WTC11 (cell line): ENCODE measurements around the gene SP140. TPM values are rescaled to one million over a fixed set of nuclear protein-coding genes. Genes with fewer than 3 reads are reported as not detected.

Source experiments
- ATAC-seq: fragments of 200-7000 bp; cut with Tn5 transposase; 2 replicates; pipeline ENCODE4 v1.10.0; 2021; ENCODE audit warnings: mild to moderate bottlenecking, moderate library complexity
- CTCF ChIA-PET: fragments of 300-600 bp; sonication (Branson Sonifier 250); formaldehyde crosslinking; loops from one replicate; lab custom pipeline; 2021; ENCODE audit warnings: antibody characterized with exemption; lab: Charles Lee
- POLR2A ChIA-PET: fragments of 350-600 bp; sonication (Branson Sonifier 250); formaldehyde crosslinking; loops from one replicate; lab custom pipeline; 2021; ENCODE audit warnings: antibody characterized with exemption; lab: Charles Lee
- DNase-seq: peaks from one replicate; pipeline ENCODE4 v3.0.0; 2021; ENCODE audit warnings: low spot score
- H3K27ac Mint-ChIP-seq: 2 replicates; pipeline ENCODE4 v1.8.0; 2021; ENCODE audit warnings: mixed read lengths
- H3K27me3 Mint-ChIP-seq: 2 replicates; pipeline ENCODE4 v1.8.0; 2021; ENCODE audit warnings: low read depth, mild to moderate bottlenecking, moderate library complexity, mixed read lengths
- H3K36me3 Mint-ChIP-seq: 2 replicates; pipeline ENCODE4 v1.8.0; 2021; ENCODE audit warnings: mixed read lengths
- H3K4me1 Mint-ChIP-seq: 2 replicates; pipeline ENCODE4 v1.8.0; 2022; ENCODE audit warnings: mixed read lengths
- H3K4me3 Mint-ChIP-seq: 2 replicates; pipeline ENCODE4 v1.8.0; 2021; ENCODE audit warnings: mild to moderate bottlenecking, moderate library complexity, mixed read lengths
- H3K9me3 Mint-ChIP-seq: 2 replicates; pipeline ENCODE4 v1.8.0; 2021; ENCODE audit warnings: mixed read lengths
- CBFB ChIP-seq: sonication (generic); formaldehyde crosslinking; IDR thresholded peaks from 2 replicates; pipeline ENCODE4 v1.8.1; 2022; ENCODE audit warnings: mild to moderate bottlenecking, low read depth, missing genetic modification reagents
- CREB1 ChIP-seq: sonication (generic); formaldehyde crosslinking; IDR thresholded peaks from 2 replicates; pipeline ENCODE4 v1.8.0; 2023; ENCODE audit warnings: mild to moderate bottlenecking, missing genetic modification reagents
- E2F1 ChIP-seq: sonication (generic); formaldehyde crosslinking; IDR thresholded peaks from 2 replicates; pipeline ENCODE4 v1.8.0; 2022; ENCODE audit warnings: mild to moderate bottlenecking, missing genetic modification reagents
- EMX1 ChIP-seq: fragments of 250-450 bp; sonication (Bioruptor Pico); IDR thresholded peaks from 2 replicates; pipeline ENCODE4 v1.8.0; 2021; ENCODE audit warnings: mild to moderate bottlenecking
- FOXJ3 ChIP-seq: sonication (generic); formaldehyde crosslinking; IDR thresholded peaks from 2 replicates; pipeline ENCODE4 v1.9.0; 2021; ENCODE audit warnings: missing genetic modification reagents, mild to moderate bottlenecking, borderline replicate concordance
- GTF2I ChIP-seq: fragments of 250-450 bp; sonication (Bioruptor Pico); conservative IDR thresholded peaks from 2 replicates; pipeline ENCODE4 v1.4.0; 2021; ENCODE audit warnings: mild to moderate bottlenecking
- JAZF1 ChIP-seq: fragments of 250-450 bp; sonication (Bioruptor Pico); IDR thresholded peaks from 2 replicates; pipeline ENCODE4 v1.9.0; 2021; ENCODE audit warnings: moderate library complexity, mild to moderate bottlenecking, inconsistent platforms
- KAT7 ChIP-seq: sonication (generic); formaldehyde crosslinking; IDR thresholded peaks from 2 replicates; pipeline ENCODE4 v1.8.1; 2023; ENCODE audit warnings: missing genetic modification reagents, mild to moderate bottlenecking, borderline replicate concordance
- MXD4 ChIP-seq: fragments of 250-450 bp; sonication (Bioruptor Pico); IDR thresholded peaks from 2 replicates; pipeline ENCODE4 v1.8.0; 2021; ENCODE audit warnings: mild to moderate bottlenecking, moderate library complexity, borderline replicate concordance
- MYBL2 ChIP-seq: sonication (generic); formaldehyde crosslinking; IDR thresholded peaks from 2 replicates; pipeline ENCODE4 v1.8.1; 2023; ENCODE audit warnings: mild to moderate bottlenecking, moderate library complexity, missing genetic modification reagents
- NFE2L1 ChIP-seq: sonication (generic); formaldehyde crosslinking; IDR thresholded peaks from 2 replicates; pipeline ENCODE4 v1.8.1; 2023; ENCODE audit warnings: missing genetic modification reagents
- NR2C2 ChIP-seq: sonication (generic); formaldehyde crosslinking; IDR thresholded peaks from 2 replicates; pipeline ENCODE4 v1.8.0; 2022; ENCODE audit warnings: mild to moderate bottlenecking, missing genetic modification reagents
- OVOL2 ChIP-seq: fragments of 250-450 bp; sonication (Bioruptor Pico); IDR thresholded peaks from 2 replicates; pipeline ENCODE4 v1.9.0; 2021; ENCODE audit warnings: mild to moderate bottlenecking, borderline replicate concordance
- PRRX2 ChIP-seq: fragments of 250-450 bp; sonication (Bioruptor Pico); IDR thresholded peaks from 2 replicates; pipeline ENCODE4 v1.8.0; 2021; ENCODE audit warnings: mild to moderate bottlenecking
- SMAD3 ChIP-seq: sonication (generic); formaldehyde crosslinking; IDR thresholded peaks from 2 replicates; pipeline ENCODE4 v1.8.0; 2022; ENCODE audit warnings: missing genetic modification reagents, mild to moderate bottlenecking, borderline replicate concordance
- SMAD4 ChIP-seq: sonication (generic); formaldehyde crosslinking; IDR thresholded peaks from 2 replicates; pipeline ENCODE4 v1.8.0; 2022; ENCODE audit warnings: mild to moderate bottlenecking, missing genetic modification reagents
- STAT6 ChIP-seq: sonication (generic); formaldehyde crosslinking; conservative IDR thresholded peaks from 2 replicates; pipeline ENCODE4 v1.8.1; 2023; ENCODE audit warnings: mild to moderate bottlenecking, low read depth, missing genetic modification reagents, moderate library complexity
- ZNF263 ChIP-seq: sonication (generic); formaldehyde crosslinking; IDR thresholded peaks from 2 replicates; pipeline ENCODE4 v1.8.1; 2022; ENCODE audit warnings: low read depth, mild to moderate bottlenecking, moderate library complexity, missing genetic modification reagents
- ZNF512 ChIP-seq: sonication (generic); formaldehyde crosslinking; IDR thresholded peaks from 2 replicates; pipeline ENCODE4 v1.8.1; 2022; ENCODE audit warnings: missing genetic modification reagents, borderline replicate concordance
- ZNF671 ChIP-seq: fragments of 250-450 bp; sonication (Bioruptor Pico); IDR thresholded peaks from 2 replicates; pipeline ENCODE4 v1.8.0; 2021; ENCODE audit warnings: mild to moderate bottlenecking
- total RNA-seq: library from RNA; stranded (reverse); gene quantifications from 3 replicates; pipeline ENCODE4 v1.2.3, GENCODE V29; 2021
- TF ChIP-seq, protein P1 (sequence below): sonication (generic); formaldehyde crosslinking; IDR thresholded peaks from 2 replicates; pipeline ENCODE4 v1.8.1; 2023; ENCODE audit warnings: mild to moderate bottlenecking, missing genetic modification reagents
- TF ChIP-seq, protein P2 (sequence below): fragments of 250-450 bp; sonication (Bioruptor Pico); IDR thresholded peaks from 2 replicates; pipeline ENCODE4 v1.9.0; 2021; ENCODE audit warnings: moderate library complexity, mild to moderate bottlenecking, inconsistent platforms, borderline replicate concordance
- TF ChIP-seq, protein P3 (sequence below): sonication (generic); formaldehyde crosslinking; IDR thresholded peaks from 2 replicates; pipeline ENCODE4 v1.8.1; 2022; ENCODE audit warnings: low read depth, missing genetic modification reagents, borderline replicate concordance
- TF ChIP-seq, protein P4 (sequence below): sonication (generic); formaldehyde crosslinking; conservative IDR thresholded peaks from 2 replicates; pipeline ENCODE4 v1.8.1; 2022; ENCODE audit warnings: mild to moderate bottlenecking, missing genetic modification reagents
- TF ChIP-seq, protein P5 (sequence below): sonication (generic); formaldehyde crosslinking; IDR thresholded peaks from 2 replicates; pipeline ENCODE4 v1.8.1; 2023; ENCODE audit warnings: mild to moderate bottlenecking, missing genetic modification reagents, moderate library complexity

Gene SP140
- total RNA-seq, 1 experiment from 2014 or later, result 0.66 TPM

GRCh38 chr2:230231251-230231650, 5.7 kb downstream of the SP140 start:
- Mint-ChIP-seq H3K36me3 (peaks cover 18% of the 10 kb centered on the region), H3K27ac (no peak overlapping the region), H3K4me1 (peaks cover 14% of the 10 kb centered on the region), H3K27me3 (peaks cover 3% of the 10 kb centered on the region; the same call in 1 of the 2 replicates), H3K9me3 (peaks cover 18% of the 10 kb centered on the region), H3K4me3 (no peak overlapping the region)
- no peak for TF ChIP-seq EMX1 (CRISPR knock-in tag)
- TF ChIP-seq NFE2L1, result no peak
- no peak for TF ChIP-seq JAZF1
- TF ChIP-seq CBFB (CRISPR knock-in tag), result no peak
- TF ChIP-seq PRRX2, result no peak
- TF ChIP-seq, protein P1, sequence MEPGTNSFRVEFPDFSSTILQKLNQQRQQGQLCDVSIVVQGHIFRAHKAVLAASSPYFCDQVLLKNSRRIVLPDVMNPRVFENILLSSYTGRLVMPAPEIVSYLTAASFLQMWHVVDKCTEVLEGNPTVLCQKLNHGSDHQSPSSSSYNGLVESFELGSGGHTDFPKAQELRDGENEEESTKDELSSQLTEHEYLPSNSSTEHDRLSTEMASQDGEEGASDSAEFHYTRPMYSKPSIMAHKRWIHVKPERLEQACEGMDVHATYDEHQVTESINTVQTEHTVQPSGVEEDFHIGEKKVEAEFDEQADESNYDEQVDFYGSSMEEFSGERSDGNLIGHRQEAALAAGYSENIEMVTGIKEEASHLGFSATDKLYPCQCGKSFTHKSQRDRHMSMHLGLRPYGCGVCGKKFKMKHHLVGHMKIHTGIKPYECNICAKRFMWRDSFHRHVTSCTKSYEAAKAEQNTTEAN (CRISPR knock-in tag), result no peak
- TF ChIP-seq, protein P2, sequence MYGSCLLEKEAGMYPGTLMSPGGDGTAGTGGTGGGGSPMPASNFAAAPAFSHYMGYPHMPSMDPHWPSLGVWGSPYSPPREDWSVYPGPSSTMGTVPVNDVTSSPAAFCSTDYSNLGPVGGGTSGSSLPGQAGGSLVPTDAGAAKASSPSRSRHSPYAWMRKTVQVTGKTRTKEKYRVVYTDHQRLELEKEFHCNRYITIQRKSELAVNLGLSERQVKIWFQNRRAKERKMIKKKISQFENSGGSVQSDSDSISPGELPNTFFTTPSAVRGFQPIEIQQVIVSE (CRISPR knock-in tag), result no peak
- TF ChIP-seq KAT7, result no peak
- no peak for TF ChIP-seq MYBL2
- TF ChIP-seq, protein P3, sequence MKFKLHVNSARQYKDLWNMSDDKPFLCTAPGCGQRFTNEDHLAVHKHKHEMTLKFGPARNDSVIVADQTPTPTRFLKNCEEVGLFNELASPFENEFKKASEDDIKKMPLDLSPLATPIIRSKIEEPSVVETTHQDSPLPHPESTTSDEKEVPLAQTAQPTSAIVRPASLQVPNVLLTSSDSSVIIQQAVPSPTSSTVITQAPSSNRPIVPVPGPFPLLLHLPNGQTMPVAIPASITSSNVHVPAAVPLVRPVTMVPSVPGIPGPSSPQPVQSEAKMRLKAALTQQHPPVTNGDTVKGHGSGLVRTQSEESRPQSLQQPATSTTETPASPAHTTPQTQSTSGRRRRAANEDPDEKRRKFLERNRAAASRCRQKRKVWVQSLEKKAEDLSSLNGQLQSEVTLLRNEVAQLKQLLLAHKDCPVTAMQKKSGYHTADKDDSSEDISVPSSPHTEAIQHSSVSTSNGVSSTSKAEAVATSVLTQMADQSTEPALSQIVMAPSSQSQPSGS (CRISPR knock-in tag), result no peak
- TF ChIP-seq E2F1 (CRISPR knock-in tag), result no peak
- no peak for TF ChIP-seq ZNF512 (CRISPR knock-in tag)
- TF ChIP-seq ZNF671 (CRISPR knock-in tag), result no peak
- ChIA-PET CTCF (no interaction called here), POLR2A (no interaction called here)
- DNase-seq (no peak), ATAC-seq (no peak)

- DNase-seq, result no peak
- ChIA-PET CTCF (no interaction called here), POLR2A (no interaction called here)
- H3K27me3 Mint-ChIP-seq, result peaks cover 3% of the 10 kb centered on the region; the same call in 1 of the 2 replicates
- ATAC-seq, result no peak
- peaks cover 14% of the 10 kb centered on the region for H3K4me1 Mint-ChIP-seq
- H3K9me3 Mint-ChIP-seq, result peaks cover 18% of the 10 kb centered on the region
- H3K36me3 Mint-ChIP-seq, result peaks cover 18% of the 10 kb centered on the region
- no peak overlapping the region for H3K4me3 Mint-ChIP-seq
- no peak overlapping the region for H3K27ac Mint-ChIP-seq
- TF ChIP-seq, protein P4, sequence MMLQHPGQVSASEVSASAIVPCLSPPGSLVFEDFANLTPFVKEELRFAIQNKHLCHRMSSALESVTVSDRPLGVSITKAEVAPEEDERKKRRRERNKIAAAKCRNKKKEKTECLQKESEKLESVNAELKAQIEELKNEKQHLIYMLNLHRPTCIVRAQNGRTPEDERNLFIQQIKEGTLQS (CRISPR knock-in tag), result no peak
- no peak for TF ChIP-seq SMAD4 (CRISPR knock-in tag)
- no peak for TF ChIP-seq FOXJ3 (CRISPR knock-in tag)
- no peak for TF ChIP-seq SMAD3 (CRISPR knock-in tag)
- TF ChIP-seq MXD4 (CRISPR knock-in tag), result no peak
- TF ChIP-seq STAT6 (CRISPR knock-in tag), result no peak
- no peak for TF ChIP-seq OVOL2 (CRISPR knock-in tag)
- TF ChIP-seq, protein P1 (CRISPR knock-in tag), result no peak
- no peak for TF ChIP-seq GTF2I
- TF ChIP-seq CREB1 (CRISPR knock-in tag), result no peak
- no peak for TF ChIP-seq ZNF263
- TF ChIP-seq NR2C2 (CRISPR knock-in tag), result no peak
- TF ChIP-seq, protein P5, sequence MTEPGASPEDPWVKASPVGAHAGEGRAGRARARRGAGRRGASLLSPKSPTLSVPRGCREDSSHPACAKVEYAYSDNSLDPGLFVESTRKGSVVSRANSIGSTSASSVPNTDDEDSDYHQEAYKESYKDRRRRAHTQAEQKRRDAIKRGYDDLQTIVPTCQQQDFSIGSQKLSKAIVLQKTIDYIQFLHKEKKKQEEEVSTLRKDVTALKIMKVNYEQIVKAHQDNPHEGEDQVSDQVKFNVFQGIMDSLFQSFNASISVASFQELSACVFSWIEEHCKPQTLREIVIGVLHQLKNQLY (CRISPR knock-in tag), result no peak
Observed at GRCh38 chr2:230234122-230234722, 8.7 kb downstream of the SP140 start.
